ENCODE data around the gene EXTL1. TPM values are rescaled to one million over a fixed set of nuclear protein-coding genes. Genes with fewer than 3 reads are reported as not detected.

The EXTL1 gene
- total and polyA plus RNA-seq, 10 of the 15 experiments (the other 5 are each of a cell fraction or from before 2014, with no cell fraction given) = not detected

DNA sequence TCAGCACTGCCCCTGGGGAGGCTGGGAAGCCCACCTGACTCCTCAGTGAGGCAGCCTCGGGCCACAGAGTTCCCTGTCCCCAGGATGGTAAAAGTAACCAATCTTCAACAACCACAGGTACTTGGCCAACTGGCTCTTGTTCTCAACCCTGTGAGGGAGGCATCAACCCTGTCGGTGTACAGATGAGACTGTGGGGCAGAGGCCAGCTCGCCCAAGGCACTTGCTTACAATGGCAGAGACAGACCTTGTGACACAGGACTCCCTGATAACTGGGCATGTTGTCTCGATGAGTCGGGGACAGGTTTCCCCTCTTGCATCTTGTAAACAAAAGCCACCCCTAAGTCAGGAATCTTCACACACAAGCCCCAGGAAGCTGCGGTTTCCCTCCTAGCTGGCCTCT lies 16.3 kb downstream of the EXTL1 start (continued):
- TF ChIP-seq NBN (IDR thresholded peaks at IDR 0.05) = no peak
- TF ChIP-seq, protein P1, sequence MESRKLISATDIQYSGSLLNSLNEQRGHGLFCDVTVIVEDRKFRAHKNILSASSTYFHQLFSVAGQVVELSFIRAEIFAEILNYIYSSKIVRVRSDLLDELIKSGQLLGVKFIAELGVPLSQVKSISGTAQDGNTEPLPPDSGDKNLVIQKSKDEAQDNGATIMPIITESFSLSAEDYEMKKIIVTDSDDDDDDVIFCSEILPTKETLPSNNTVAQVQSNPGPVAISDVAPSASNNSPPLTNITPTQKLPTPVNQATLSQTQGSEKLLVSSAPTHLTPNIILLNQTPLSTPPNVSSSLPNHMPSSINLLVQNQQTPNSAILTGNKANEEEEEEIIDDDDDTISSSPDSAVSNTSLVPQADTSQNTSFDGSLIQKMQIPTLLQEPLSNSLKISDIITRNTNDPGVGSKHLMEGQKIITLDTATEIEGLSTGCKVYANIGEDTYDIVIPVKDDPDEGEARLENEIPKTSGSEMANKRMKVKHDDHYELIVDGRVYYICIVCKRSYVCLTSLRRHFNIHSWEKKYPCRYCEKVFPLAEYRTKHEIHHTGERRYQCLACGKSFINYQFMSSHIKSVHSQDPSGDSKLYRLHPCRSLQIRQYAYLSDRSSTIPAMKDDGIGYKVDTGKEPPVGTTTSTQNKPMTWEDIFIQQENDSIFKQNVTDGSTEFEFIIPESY (IDR thresholded peaks at IDR 0.05) = no peak
- no peak for TF ChIP-seq EP300 (IDR thresholded peaks at IDR 0.05; ENCODE audit: borderline replicate concordance in 1 of 2, control insufficient read depth in 1 of 2, low read depth in 2 of 2, low read length in 2 of 2)
- no peak for TF ChIP-seq CEBPB (IDR thresholded peaks at IDR 0.05; ENCODE audit: borderline replicate concordance in 1 of 2, low read depth in 2 of 2, low read length in 2 of 2)
- TF ChIP-seq, protein P2, sequence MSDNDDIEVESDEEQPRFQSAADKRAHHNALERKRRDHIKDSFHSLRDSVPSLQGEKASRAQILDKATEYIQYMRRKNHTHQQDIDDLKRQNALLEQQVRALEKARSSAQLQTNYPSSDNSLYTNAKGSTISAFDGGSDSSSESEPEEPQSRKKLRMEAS (IDR thresholded peaks at IDR 0.05; ENCODE audit: low read depth, low read length) = no peak
- TF ChIP-seq NR2C1 (IDR thresholded peaks at IDR 0.05) = no peak
- TF ChIP-seq, protein P3, sequence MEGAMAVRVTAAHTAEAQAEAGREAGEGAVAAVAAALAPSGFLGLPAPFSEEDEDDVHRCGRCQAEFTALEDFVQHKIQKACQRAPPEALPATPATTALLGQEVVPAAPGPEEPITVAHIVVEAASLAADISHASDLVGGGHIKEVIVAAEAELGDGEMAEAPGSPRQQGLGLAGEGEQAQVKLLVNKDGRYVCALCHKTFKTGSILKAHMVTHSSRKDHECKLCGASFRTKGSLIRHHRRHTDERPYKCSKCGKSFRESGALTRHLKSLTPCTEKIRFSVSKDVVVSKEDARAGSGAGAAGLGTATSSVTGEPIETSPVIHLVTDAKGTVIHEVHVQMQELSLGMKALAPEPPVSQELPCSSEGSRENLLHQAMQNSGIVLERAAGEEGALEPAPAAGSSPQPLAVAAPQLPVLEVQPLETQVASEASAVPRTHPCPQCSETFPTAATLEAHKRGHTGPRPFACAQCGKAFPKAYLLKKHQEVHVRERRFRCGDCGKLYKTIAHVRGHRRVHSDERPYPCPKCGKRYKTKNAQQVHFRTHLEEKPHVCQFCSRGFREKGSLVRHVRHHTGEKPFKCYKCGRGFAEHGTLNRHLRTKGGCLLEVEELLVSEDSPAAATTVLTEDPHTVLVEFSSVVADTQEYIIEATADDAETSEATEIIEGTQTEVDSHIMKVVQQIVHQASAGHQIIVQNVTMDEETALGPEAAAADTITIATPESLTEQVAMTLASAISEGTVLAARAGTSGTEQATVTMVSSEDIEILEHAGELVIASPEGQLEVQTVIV (IDR thresholded peaks at IDR 0.05; ENCODE audit: borderline replicate concordance, partially characterized antibody) = no peak
- TF ChIP-seq ZZZ3 (IDR thresholded peaks at IDR 0.05; ENCODE audit: control insufficient read depth, insufficient read length, low read depth) = no peak
- TF ChIP-seq, protein P4, sequence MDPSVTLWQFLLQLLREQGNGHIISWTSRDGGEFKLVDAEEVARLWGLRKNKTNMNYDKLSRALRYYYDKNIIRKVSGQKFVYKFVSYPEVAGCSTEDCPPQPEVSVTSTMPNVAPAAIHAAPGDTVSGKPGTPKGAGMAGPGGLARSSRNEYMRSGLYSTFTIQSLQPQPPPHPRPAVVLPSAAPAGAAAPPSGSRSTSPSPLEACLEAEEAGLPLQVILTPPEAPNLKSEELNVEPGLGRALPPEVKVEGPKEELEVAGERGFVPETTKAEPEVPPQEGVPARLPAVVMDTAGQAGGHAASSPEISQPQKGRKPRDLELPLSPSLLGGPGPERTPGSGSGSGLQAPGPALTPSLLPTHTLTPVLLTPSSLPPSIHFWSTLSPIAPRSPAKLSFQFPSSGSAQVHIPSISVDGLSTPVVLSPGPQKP (IDR thresholded peaks at IDR 0.05; ENCODE audit: low read depth, low read length) = no peak

Measured in GM12878 (cell line).